BJ (cell line): ENCODE data around the gene MUSK. TPM values are rescaled to one million over a fixed set of nuclear protein-coding genes. Genes with fewer than 3 reads are reported as not detected.
"Not testable (repeated sequence)": the region's sequence is repeated elsewhere in the genome, so short reads cannot be mapped to it uniquely, and the experiment has no call there.

Experiments used
- CTCF ChIA-PET: fragments of 350-600 bp; formaldehyde crosslinking; extraction: SDS; loops from one replicate; lab custom pipeline; 2021; ENCODE audit warnings: antibody characterized with exemption, inconsistent platforms; lab: Yijun Ruan, JAX
- POLR2A ChIA-PET: fragments of 300-600 bp; sonication (Branson Sonifier 250); formaldehyde crosslinking; extraction: SDS; loops from one replicate; lab custom pipeline; 2021; ENCODE audit warnings: antibody characterized with exemption; lab: Charles Lee
- DNase-seq: peaks from one replicate; pipeline ENCODE4 v3.0.0-alpha.2; 2011; ENCODE audit warnings: low read depth
- H3K27me3 ChIP-seq: 2 replicates; pipeline ENCODE4 v1.6.0; 2011; ENCODE audit warnings: low read length; ENCODE audit not compliant: control insufficient read depth, insufficient read depth
- H3K36me3 ChIP-seq: 2 replicates; pipeline ENCODE4 v1.5.1; 2011; ENCODE audit warnings: low read length; ENCODE audit not compliant: control insufficient read depth, insufficient read depth
- H3K4me3 ChIP-seq: 2 replicates; pipeline ENCODE4 v1.5.1; 2011; ENCODE audit warnings: low read depth, mild to moderate bottlenecking, control low read depth, low read length
- CTCF ChIP-seq: IDR thresholded peaks from 2 replicates; pipeline ENCODE4 v1.5.1; 2011; ENCODE audit warnings: low read depth, mild to moderate bottlenecking, control low read depth, inconsistent platforms, low read length, moderate library complexity; ENCODE audit not compliant: insufficient read depth
- polyA plus RNA-seq: library from polyadenylated mRNA; depleted of rRNA; stranded (reverse); fragments of >200 nt; gene quantifications from 2 replicates; pipeline ENCODE4 v1.2.3, GENCODE V29; 2011

The MUSK gene
- polyA plus RNA-seq, 1 experiment: 0.04 TPM

- CTCF ChIA-PET: no interaction called here
- TF ChIP-seq CTCF: no peak
- H3K36me3 ChIP-seq: no peaks in the 10 kb centered on the region; the same call in 1 of the 2 replicates
- POLR2A ChIA-PET: no interaction called here
- H3K4me3 ChIP-seq: no peak overlapping the region
- H3K27me3 ChIP-seq: no peaks in the 10 kb centered on the region
- DNase-seq: no peak
These were observed 116.6 kb downstream of the MUSK start for GRCh38 chr9:110785166-110785565.

GRCh38 chr9:110788396-110788795, 119.8 kb downstream of the MUSK start:
- H3K4me3 ChIP-seq, H3K36me3 ChIP-seq, H3K27me3 ChIP-seq, POLR2A ChIA-PET, DNase-seq: not testable (repeated sequence)
- CTCF ChIA-PET: interaction anchor here (1.0 kb wide), 1 partner anchor 11 kb away, joined by 3 read pairs; no protein-coding TSS in a partner anchor

GRCh38 chr9:110788871-110789270, 120.3 kb downstream of the MUSK start:
- no peaks in the 10 kb centered on the region for H3K27me3 ChIP-seq
- H3K36me3 ChIP-seq: no peaks in the 10 kb centered on the region
- no peak for TF ChIP-seq CTCF
- ChIA-PET POLR2A (no interaction called here), CTCF (interaction anchor here (1.0 kb wide), 1 partner anchor 11 kb away, joined by 3 read pairs; no protein-coding TSS in a partner anchor)
- DNase-seq: no peak
- H3K4me3 ChIP-seq: no peak overlapping the region

GRCh38 chr9:110797611-110798010, 129.0 kb downstream of the MUSK start:
- ChIA-PET POLR2A (no interaction called here), CTCF (no interaction called here)
- TF ChIP-seq CTCF: no peak
- Histone ChIP-seq H3K27me3 (no peaks in the 10 kb centered on the region), H3K4me3 (no peak overlapping the region), H3K36me3 (no peaks in the 10 kb centered on the region)
- no peak for DNase-seq

- Histone ChIP-seq H3K27me3 (no peaks in the 10 kb centered on the region), H3K4me3 (no peak overlapping the region), H3K36me3 (no peaks in the 10 kb centered on the region)
- no peak for DNase-seq
- ChIA-PET CTCF (no interaction called here), POLR2A (no interaction called here)
- TF ChIP-seq CTCF: no peak
These were observed 130.8 kb downstream of the MUSK start for GRCh38 chr9:110799396-110799795.

- POLR2A ChIA-PET: interaction anchor here (0.6 kb wide), 1 partner anchor 209 kb away, joined by 4 read pairs; no protein-coding TSS in a partner anchor
- Histone ChIP-seq H3K4me3 (no peak overlapping the region), H3K27me3 (no peaks in the 10 kb centered on the region), H3K36me3 (no peaks in the 10 kb centered on the region)
- DNase-seq: no peak
- CTCF ChIA-PET: interaction anchor here (0.9 kb wide), 2 partner anchors 74 to 235 kb away, joined by 3 read pairs; no protein-coding TSS in a partner anchor
- no peak for TF ChIP-seq CTCF
These were observed 132.8 kb downstream of the MUSK start for GRCh38 chr9:110801426-110801825.
